Esophagus muscularis mucosa (tissue), 4 donors: ENCODE data around the gene ZBBX. TPM values are rescaled to one million over a fixed set of nuclear protein-coding genes. Genes with fewer than 3 reads are reported as not detected.

ENCODE experiments used
- DNase-seq: peaks from one replicate; pipeline ENCODE4 v3.0.0-alpha.2; 2017; ENCODE audit errors: extremely low spot score
- H3K27ac ChIP-seq, 4 donors: fragments of 200-600 bp; sonication (generic); replicated peaks in 1 of 4; 1 replicate in 3 of 4; 2 replicates in 1 of 4; pipeline ENCODE4 v1.5.1; 2016 to 2019; ENCODE audit warnings: mild to moderate bottlenecking in 1 of 4
- H3K27me3 ChIP-seq, 4 donors: fragments of 200-600 bp; sonication (generic); one replicate each; pipeline versions ENCODE4 v1.5.1 to v1.6.0; 2016 to 2019
- H3K36me3 ChIP-seq, 4 donors: fragments of 200-600 bp; sonication (generic); one replicate each; pipeline ENCODE4 v1.5.1; 2016 to 2019
- H3K4me1 ChIP-seq, 4 donors: fragments of 200-600 bp; sonication (generic); one replicate each; pipeline ENCODE4 v1.5.1; 2016 to 2019
- H3K4me3 ChIP-seq, 4 donors: fragments of 200-600 bp; sonication (generic); 1 replicate in 2 of 4; 2 replicates in 2 of 4; pipeline ENCODE4 v1.5.1; 2016 to 2019; ENCODE audit warnings: mild to moderate bottlenecking in 4 of 4, moderate library complexity in 1 of 4
- H3K9me3 ChIP-seq, 4 donors: fragments of 200-600 bp; sonication (generic); 1 replicate in 3 of 4; 2 replicates in 1 of 4; pipeline ENCODE4 v1.5.1; 2016 to 2019
- CTCF ChIP-seq, 3 experiments: fragments of 200-600 bp in 2 of 3; fragments of 450-650 bp in 1 of 3; sonication (generic) in 2 of 3; IDR thresholded peaks; one replicate each; pipeline ENCODE4 v1.5.1; 2017 to 2019; ENCODE audit warnings: antibody characterized with exemption in 3 of 3, mild to moderate bottlenecking in 2 of 3, moderate library complexity in 1 of 3
- EP300 ChIP-seq: sonication (generic); formaldehyde crosslinking; IDR thresholded peaks from one replicate; pipeline ENCODE4 v1.6.1; 2017; ENCODE audit warnings: antibody characterized with exemption
- POLR2A ChIP-seq: fragments of 450-650 bp; IDR thresholded peaks from one replicate; pipeline ENCODE4 v1.6.1; 2017; ENCODE audit warnings: antibody characterized with exemption, moderate library complexity, mild to moderate bottlenecking, low read depth
- POLR2AphosphoS5 ChIP-seq, 2 donors: sonication (generic); formaldehyde crosslinking; IDR thresholded peaks; one replicate each; pipeline ENCODE4 v1.6.1; 2017; ENCODE audit warnings: antibody characterized with exemption in 2 of 2
- WGBS: methylation state at CpG from one replicate; pipeline ENCODE4 v1.1.5; 2018; 5-methylcytosine and 5-hydroxymethylcytosine counted together
- intact Hi-C: fragments of 100-400 bp; cut with DNase I; formaldehyde crosslinking; loops from one replicate; pipeline ENCODE4 v1.15.1; 2023
- total RNA-seq, 4 donors: library from RNA; depleted of rRNA; stranded (reverse); fragments of >200 nt; gene quantifications; one replicate each; pipeline versions ENCODE4 v1.1.0 to v1.2.1, GENCODE V29; 2016

ZBBX gene
- total RNA-seq, 4 donors from 2014 or later = 0.17 TPM; not detected in 3

- H3K36me3 ChIP-seq = no peaks in the 10 kb centered on the region
- H3K9me3 ChIP-seq = no peaks in the 10 kb centered on the region
- no peak overlapping the region for H3K4me3 ChIP-seq
- 52% methylated on average over 1 of the region's 1 CpG for WGBS
- H3K4me1 ChIP-seq = no peaks in the 10 kb centered on the region
- no peak for DNase-seq
- no peaks in the 10 kb centered on the region for H3K27me3 ChIP-seq
- intact Hi-C loops = no loop called here
- H3K27ac ChIP-seq = no peak overlapping the region
- no peak for TF ChIP-seq POLR2A
- TF ChIP-seq POLR2AphosphoS5 (IDR thresholded peaks at IDR 0.05) = no peak
- no peak for TF ChIP-seq CTCF (IDR thresholded peaks at IDR 0.05)
- no peak for TF ChIP-seq EP300
These were observed 17.7 kb upstream of the ZBBX start for GRCh38 chr3:167397826-167398225.

- no peak overlapping the region for H3K4me3 ChIP-seq
- TF ChIP-seq CTCF (IDR thresholded peaks at IDR 0.05) = no peak
- no peak for TF ChIP-seq POLR2AphosphoS5 (IDR thresholded peaks at IDR 0.05)
- TF ChIP-seq POLR2A = no peak
- no peak for TF ChIP-seq EP300
- intact Hi-C loops = no loop called here
- 68% methylated on average over 2 of the region's 2 CpGs for WGBS
- no peak overlapping the region for H3K27ac ChIP-seq
- DNase-seq = no peak
- H3K27me3 ChIP-seq = no peaks in the 10 kb centered on the region
- no peaks in the 10 kb centered on the region for H3K4me1 ChIP-seq
- H3K9me3 ChIP-seq = no peaks in the 10 kb centered on the region
- no peaks in the 10 kb centered on the region for H3K36me3 ChIP-seq
These were observed 16.0 kb upstream of the ZBBX start for GRCh38 chr3:167396075-167396474.

- intact Hi-C loops = no loop called here
- WGBS = 41% methylated on average over 2 of the region's 2 CpGs
- Histone ChIP-seq H3K27ac (no peak overlapping the region), H3K4me1 (no peaks in the 10 kb centered on the region), H3K36me3 (no peaks in the 10 kb centered on the region), H3K4me3 (no peak overlapping the region), H3K9me3 (no peaks in the 10 kb centered on the region), H3K27me3 (no peaks in the 10 kb centered on the region)
- TF ChIP-seq POLR2AphosphoS5 (IDR thresholded peaks at IDR 0.05) (no peak), CTCF (IDR thresholded peaks at IDR 0.05) (peak in 1 of 3 experiments; percentile 2)
- DNase-seq = no peak
These were observed 13.9 kb upstream of the ZBBX start for GRCh38 chr3:167394003-167394402.

GRCh38 chr3:167382155-167382554, 2.1 kb upstream of the ZBBX start:
- TF ChIP-seq CTCF (IDR thresholded peaks at IDR 0.05) (no peak), POLR2A (no peak), POLR2AphosphoS5 (IDR thresholded peaks at IDR 0.05) (no peak), EP300 (no peak)
- no peaks in the 10 kb centered on the region for H3K36me3 ChIP-seq
- no peaks in the 10 kb centered on the region for H3K27me3 ChIP-seq
- no peak overlapping the region for H3K4me3 ChIP-seq
- intact Hi-C loops = no loop called here
- no peak overlapping the region for H3K27ac ChIP-seq
- H3K9me3 ChIP-seq = no peaks in the 10 kb centered on the region
- H3K4me1 ChIP-seq = peaks cover 7 to 10% (median 8%) of the 10 kb centered on the region in 4 donors
- 91% methylated on average over 3 of the region's 3 CpGs for WGBS
- no peak for DNase-seq

GRCh38 chr3:167375478-167375877, 4.6 kb downstream of the ZBBX start:
- Histone ChIP-seq H3K27ac (no peak overlapping the region), H3K4me3 (no peak overlapping the region), H3K36me3 (no peaks in the 10 kb centered on the region), H3K9me3 (no peaks in the 10 kb centered on the region), H3K27me3 (no peaks in the 10 kb centered on the region), H3K4me1 (peaks cover 7 to 8% (median 7%) of the 10 kb centered on the region in 4 donors)
- WGBS = 95% methylated on average over 6 of the region's 6 CpGs
- no peak for TF ChIP-seq EP300
- no peak for TF ChIP-seq POLR2AphosphoS5 (IDR thresholded peaks at IDR 0.05)
- no peak for TF ChIP-seq POLR2A
- no peak for TF ChIP-seq CTCF (IDR thresholded peaks at IDR 0.05)
- DNase-seq = no peak
- intact Hi-C loops = loop anchor here (10.0 kb wide), 1 partner anchor 509 kb away; no protein-coding TSS in a partner anchor
